GM23338 (cell line): ENCODE results near the gene LGALS8.

Source experiments
- CTCF ChIP-seq, 2 experiments: fragments of 200-600 bp in 1 of 2; sonication (generic) in 1 of 2; conservative IDR thresholded peaks; 2 replicates each; pipeline versions ENCODE4 v1.5.1 to v1.6.1; 2016 to 2017; ENCODE audit warnings: antibody characterized with exemption in 2 of 2, low read depth in 2 of 2, mild to moderate bottlenecking in 2 of 2, moderate library complexity in 1 of 2
- EZH2 ChIP-seq: fragments of 200-600 bp; sonication (generic); IDR thresholded peaks from one replicate; pipeline ENCODE4 v1.8.0; 2017; ENCODE audit warnings: antibody characterized with exemption, mild to moderate bottlenecking, low read depth; ENCODE audit not compliant: unreplicated experiment

- no peak for TF ChIP-seq EZH2
- no peak for TF ChIP-seq CTCF (conservative IDR thresholded peaks at IDR 0.05; ENCODE audit: low read depth in 2 of 2)
Measured at GRCh38 chr1:236518322-236518721, 5.5 kb upstream of the LGALS8 start.
